ENCODE measurements around the gene LRCH1.

The LRCH1 gene

DNA sequence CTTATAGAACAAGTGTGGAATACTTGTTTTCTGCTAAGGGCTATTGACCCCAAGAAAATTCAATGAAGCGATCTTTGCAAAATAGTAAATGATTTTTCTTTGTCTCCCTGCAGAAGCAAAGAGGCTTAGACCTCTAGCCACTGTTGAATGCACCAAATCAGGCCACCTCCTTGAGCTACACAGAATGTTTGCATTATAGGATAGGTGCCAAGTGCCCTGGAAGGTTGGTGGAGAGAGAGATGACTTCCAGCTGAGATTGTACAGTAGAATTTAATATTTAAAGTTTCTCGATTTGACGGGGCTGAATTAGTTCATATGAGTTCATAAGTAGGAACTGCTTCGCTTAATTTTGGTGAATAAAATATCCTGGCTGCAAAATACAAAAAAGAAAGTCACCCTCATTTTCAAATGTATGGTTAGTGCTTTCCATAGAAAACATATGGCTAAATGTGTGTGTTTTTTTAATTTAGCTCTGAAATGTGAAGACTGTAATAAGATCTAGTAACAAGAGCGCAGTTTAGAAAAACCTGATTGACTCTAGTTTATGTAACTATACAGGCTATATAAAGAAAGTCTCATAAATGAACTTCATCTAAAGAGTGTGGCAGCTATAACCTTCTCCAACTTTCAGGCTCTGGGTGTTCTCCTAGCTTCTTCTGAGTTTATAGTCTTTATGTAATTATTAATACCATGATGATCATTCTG, 41.6 kb downstream of the LRCH1 start:
- DNase-seq (ENCODE audit: low spot score) = no peak

DNA sequence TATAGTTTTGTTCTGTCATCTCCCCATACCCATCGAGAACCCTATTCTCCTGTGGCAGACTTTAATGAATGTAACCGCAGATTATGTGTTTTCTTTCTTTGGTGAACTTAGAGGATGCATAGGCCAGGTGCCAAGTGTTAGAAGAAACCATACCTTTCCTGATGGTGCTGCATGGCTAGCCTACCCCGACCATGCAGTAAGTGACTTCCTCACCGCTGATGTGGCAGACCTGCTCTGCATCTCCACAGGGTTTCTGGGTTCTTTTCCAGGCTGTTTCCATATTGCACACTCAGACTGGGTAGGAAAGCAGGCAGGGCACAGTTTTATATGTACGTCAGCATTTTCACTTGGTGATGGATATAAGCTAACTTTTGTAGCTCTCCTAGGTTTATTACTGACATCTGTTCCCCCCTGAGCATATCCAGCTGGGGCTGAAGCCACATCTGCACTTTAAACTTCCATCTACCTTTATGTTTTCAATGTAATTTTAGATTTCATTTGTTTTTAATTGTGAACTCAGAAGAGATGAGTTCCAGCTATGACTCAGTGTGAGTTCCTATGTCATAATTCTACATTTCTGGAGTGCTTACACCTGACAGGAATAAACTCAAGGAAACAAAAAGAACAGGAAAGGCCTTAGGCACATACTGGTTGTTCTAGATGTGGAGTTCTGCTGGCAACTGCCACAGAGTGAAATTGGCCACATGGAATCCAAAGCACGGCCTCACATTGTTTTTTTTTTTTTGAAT, 42.3 kb downstream of the LRCH1 start:
- DNase-seq (ENCODE audit: low spot score) = no peak

DNA sequence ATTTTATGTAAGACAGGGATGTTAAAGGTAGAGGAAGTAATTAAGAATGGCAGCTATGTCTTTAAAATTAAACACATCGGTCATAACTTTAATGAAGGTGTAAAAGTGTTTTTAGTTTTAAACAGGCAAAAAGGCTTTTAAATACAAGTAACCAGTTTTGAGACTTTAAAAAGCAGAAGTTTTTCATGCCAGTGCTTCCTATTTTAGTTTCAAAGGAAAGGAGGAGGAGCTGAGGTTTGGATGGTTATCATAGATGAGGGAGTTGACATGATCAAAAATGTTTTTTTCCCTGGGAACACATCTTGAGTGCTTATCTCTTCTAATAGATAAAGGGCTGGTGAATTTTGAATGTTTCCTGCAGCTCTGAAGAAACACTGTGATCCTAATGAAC, 42.9 kb downstream of the LRCH1 start:
- DNase-seq (ENCODE audit: low spot score) = no peak

DNA sequence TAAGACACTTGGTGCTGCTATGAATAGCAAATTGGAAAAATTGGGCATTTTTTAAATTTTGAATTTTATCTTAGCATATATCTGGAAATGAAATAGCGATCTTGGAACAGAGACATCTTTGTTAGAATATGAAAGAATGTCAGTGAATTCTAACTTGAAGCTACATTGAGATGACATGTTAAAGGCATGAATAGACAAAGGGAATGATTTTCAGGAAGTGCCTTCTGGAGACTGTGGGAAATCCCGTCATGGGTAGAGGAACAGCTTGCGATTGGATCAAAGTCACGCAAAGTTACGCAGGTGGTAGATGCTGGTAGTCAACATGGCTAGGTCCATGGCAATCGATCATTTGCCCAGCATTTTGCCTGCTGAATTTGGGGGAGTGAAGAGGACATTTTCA, 43.5 kb downstream of the LRCH1 start:
- DNase-seq (ENCODE audit: low spot score) = no peak

DNA sequence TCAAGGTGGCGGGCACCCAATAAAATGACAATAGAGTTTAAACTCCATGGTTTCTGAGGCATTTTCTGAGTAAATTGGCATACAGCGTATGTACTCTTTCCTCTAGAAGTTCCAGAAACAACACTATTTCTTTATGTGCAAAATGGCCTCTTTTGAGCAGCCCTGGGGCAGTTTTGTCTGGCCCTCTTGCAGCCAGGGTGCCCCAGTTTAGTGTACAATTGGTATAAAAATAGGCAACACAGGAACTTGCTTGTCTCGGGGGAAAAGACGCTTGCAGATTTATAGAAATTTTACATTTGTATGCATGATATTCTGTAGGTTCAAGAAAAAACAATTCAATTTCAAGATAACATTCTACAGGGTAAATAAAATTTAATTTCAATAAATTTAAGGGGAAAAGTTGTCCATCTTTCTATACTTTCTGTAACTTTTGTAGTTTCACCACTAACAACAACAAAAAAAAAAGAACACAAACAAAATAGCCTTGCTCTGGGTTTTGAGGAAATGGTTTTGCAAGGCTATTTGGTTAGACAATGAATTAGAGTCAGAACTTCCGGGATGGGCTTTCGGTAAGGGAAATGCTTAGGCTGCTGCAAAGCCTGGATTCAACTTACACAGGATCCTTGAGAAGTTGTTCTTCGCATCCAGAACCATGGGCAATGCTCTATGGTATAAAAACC, 45.3 kb downstream of the LRCH1 start:
- DNase-seq (ENCODE audit: low spot score) = no peak

GRCh38 chr13:46598820-46599180, 45.8 kb downstream of the LRCH1 start:
- no peak for DNase-seq (ENCODE audit: low spot score)

DNA sequence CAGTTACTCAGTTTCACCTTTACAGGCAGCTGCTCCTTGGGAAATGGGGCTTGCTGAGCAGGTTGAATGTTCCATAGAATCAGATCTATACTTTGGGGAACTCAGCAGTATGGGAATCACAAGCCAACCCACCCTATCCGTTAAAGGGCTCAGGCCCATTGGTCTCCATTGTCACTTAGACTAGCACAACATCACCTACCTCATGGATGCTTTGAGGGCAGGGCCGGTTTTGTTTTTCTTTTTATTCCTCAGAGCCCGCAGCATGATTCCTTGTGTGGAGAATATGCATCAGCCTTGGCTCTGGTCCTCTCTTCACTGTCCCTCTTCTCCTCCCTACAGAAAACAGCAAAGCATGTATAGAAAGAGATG, 48.0 kb downstream of the LRCH1 start:
- DNase-seq (ENCODE audit: low spot score) = no peak

DNA sequence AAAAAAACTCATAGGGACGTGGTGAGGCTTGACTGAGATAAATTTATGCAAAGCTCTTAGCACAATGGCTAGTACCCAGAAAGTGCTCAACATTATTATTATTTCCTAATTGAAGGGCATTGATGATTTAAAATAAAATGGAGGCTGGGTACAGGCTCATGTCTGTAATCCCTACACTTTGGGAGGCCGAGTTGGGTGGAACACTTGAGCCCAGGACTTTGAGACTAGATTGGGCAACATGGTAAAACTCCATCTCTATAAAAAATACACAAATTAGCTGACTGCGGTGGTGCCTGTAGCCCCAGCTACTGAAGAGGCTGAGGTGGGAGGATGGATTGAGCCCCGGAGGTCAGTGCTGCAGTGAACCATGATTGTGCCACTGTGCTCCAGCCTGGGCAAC, 49.6 kb downstream of the LRCH1 start:
- DNase-seq (ENCODE audit: low spot score) = no peak

- DNase-seq (ENCODE audit: low spot score) = no peak
Observed at GRCh38 chr13:46603165-46603603, 50.2 kb downstream of the LRCH1 start.

- DNase-seq (ENCODE audit: low spot score) = no peak
Observed at GRCh38 chr13:46604226-46604990, 51.4 kb downstream of the LRCH1 start.

DNA sequence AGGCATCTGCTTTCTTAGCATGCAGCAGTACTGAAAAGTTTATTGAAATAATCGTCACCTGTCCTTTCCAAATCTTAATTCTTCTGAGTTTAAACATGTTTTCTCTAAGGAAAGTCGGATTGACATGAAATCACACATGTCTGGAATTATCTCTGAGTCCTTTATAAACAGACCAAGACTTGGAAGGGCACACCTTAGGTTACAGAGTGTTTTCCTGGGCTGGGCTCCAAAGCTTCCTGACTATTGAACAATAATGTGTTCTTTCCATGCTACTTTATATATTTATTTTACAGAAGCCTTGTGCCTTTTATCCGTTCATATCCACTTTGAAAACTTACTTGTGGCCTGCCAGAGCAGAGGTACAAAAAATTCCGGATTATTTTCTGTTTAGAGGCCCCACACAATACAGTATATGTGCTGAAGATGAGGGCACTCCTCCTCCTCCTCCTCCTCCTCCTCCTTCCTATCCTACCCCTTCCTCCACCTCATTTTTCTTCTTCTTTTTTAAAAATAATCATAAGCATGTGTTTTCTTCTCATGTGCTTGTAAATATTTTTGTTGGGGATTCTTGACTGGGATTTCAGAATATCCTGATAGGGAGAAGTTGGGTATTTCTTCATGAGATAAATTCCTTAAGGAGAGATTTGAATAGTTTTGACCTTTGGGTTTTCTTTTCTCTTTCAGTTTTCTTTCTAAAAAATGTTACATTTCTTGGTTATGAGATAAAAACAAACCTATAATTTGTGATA, 52.3 kb downstream of the LRCH1 start:
- no peak for DNase-seq (ENCODE audit: low spot score)

DNA sequence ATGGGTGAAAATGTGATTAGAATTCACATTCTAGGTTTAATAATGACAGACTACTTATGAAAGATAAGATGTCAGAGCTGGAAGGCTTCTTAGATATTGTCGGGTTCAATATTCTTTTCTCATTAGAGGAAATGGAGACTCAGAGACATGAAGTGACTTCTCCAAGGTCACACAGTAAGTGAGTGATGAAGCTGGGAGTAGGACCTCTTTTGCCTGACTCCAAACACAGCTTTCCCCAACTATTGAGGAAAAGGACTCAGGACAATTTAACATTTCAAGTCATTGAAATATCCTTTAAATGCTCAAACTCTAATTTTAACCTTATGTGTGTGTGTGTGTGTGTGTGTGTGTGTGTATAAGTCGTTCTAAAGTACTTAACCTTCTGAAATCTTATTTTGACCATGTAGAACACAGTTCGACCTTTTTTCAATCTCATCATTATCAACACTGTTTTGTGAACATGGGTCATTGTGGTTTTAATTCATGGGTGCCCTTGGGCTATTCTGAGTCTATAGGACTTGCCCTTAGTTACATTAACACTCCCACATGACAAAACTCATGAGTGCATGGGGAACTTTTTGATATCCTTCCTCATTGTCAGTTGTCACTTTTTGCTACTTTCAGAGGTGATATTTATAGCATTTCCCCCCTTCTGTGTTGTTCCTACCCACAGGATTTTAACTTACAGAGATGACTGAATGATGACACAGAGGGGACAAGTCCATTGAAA, 53.0 kb downstream of the LRCH1 start:
- DNase-seq (ENCODE audit: low spot score) = no peak

DNA sequence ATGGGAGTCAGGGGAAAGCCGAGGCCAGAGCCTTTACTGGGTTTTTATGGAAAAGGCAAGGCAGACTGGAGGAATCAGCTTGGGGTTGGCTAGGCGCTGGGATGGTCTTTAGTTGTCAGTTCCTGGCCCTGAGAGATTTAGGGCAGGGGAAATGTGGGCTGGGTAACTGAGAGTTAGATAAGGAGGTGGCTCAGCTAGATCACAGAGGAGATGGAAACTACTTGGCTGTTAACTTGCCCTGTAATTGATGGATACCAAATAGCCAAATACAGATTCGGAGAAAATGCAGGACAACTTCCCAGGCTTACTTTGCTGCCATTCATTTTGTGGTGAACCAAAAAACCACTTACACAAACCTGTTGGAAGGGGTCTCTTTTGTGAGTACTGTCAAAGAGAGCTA, 54.0 kb downstream of the LRCH1 start:
- DNase-seq (ENCODE audit: low spot score) = no peak

- DNase-seq (ENCODE audit: low spot score) = no peak
Observed at GRCh38 chr13:46607768-46608564, 55.0 kb downstream of the LRCH1 start.

- no peak for DNase-seq (ENCODE audit: low spot score)
Observed at GRCh38 chr13:46609052-46609451, 56.1 kb downstream of the LRCH1 start.

- no peak for DNase-seq (ENCODE audit: low spot score)
Observed at GRCh38 chr13:46609726-46610125, 56.8 kb downstream of the LRCH1 start.

GRCh38 chr13:46612267-46612666, 59.3 kb downstream of the LRCH1 start:
- DNase-seq (ENCODE audit: low spot score) = no peak

DNA sequence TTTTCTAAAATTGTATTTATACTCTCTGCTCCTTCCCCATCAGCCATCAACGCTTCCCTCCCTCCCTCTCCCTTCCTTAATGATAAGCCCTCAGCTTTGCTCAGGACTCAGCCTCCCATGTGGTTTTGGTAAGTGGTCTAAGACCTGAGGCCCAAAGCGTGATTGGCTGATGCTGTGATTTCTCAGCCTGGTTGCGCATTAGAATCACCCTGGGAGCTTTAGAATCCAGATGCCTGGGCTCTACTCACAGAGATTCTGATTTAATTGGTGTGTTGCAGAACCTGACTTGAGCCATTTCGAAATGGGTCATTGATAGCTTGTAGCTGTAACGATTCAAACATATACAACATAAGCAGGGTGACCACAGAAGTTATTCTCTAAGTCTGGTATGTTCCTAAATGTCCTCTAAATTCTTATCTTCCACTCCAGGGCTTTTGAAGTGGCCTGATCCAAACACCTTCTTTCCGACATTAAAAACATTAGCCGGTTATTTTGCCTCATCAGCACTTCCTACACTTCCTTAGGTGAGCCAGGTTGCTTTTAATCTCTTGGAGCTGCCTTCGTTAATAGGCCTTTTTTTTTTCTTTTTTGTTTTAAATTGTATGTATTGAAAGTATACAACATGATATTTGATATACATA, 60.6 kb downstream of the LRCH1 start:
- DNase-seq (ENCODE audit: low spot score) = no peak

DNA sequence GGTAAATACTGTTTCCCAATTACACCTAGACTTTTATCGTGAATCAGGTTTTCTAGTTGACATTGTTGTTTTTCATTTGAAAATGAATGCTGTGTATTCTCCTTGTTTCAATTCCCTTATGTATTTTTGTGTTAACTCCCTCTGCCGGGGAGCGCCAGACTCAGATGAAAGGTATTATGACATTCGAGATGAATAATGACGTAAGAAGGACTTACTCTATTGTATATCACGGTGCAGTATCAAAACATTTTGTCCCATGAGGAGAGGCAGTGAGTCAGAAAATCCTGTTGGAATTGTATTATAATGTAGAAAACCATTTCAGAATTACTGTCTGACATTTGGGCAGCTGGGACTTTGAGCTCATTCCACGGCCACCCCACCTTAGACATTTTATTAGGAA, 61.6 kb downstream of the LRCH1 start:
- no peak for DNase-seq (ENCODE audit: low spot score)
